NCI-H1048 (cell line): Measurements from ENCODE around the gene NHLRC4.
"Not testable (repeated sequence)": the region's sequence is repeated elsewhere in the genome, so short reads cannot be mapped to it uniquely, and the experiment has no call there.

ENCODE experiments used
- DNase-seq: peaks from one replicate; lab custom pipeline; 2025; lab: John Stamatoyannopoulos, UW

NHLRC4 gene

GRCh38 chr16:597655-598054, 30.9 kb downstream of the NHLRC4 start:
- not testable (repeated sequence) for DNase-seq

- DNase-seq, result no peak
Observed at GRCh38 chr16:598823-599739, 32.3 kb downstream of the NHLRC4 start.

- no peak for DNase-seq
Observed at GRCh38 chr16:600781-601180, 34.0 kb downstream of the NHLRC4 start.

- DNase-seq, result no peak
Observed at GRCh38 chr16:603933-604332, 37.1 kb downstream of the NHLRC4 start.

GRCh38 chr16:606656-607307, 40.0 kb downstream of the NHLRC4 start:
- no peak for DNase-seq

- DNase-seq, result no peak
Observed at GRCh38 chr16:608019-608418, 41.2 kb downstream of the NHLRC4 start.

- DNase-seq, result no peak
Observed at GRCh38 chr16:609316-609715, 42.5 kb downstream of the NHLRC4 start.

- no peak for DNase-seq
Observed at GRCh38 chr16:609984-610383, 43.2 kb downstream of the NHLRC4 start.

GRCh38 chr16:610513-611381, 43.9 kb downstream of the NHLRC4 start:
- no peak for DNase-seq

- DNase-seq, result no peak
Observed at GRCh38 chr16:615122-615521, 48.3 kb downstream of the NHLRC4 start.

- no peak for DNase-seq
Observed at GRCh38 chr16:616733-617586, 50.2 kb downstream of the NHLRC4 start.

GRCh38 chr16:617855-618254, 51.0 kb downstream of the NHLRC4 start:
- no peak for DNase-seq
